HG03045 (cell line): Measurements from ENCODE around the gene PDZD2.

Source experiments
- ATAC-seq: cut with Tn5 transposase; IDR thresholded peaks from one replicate; pipeline ENCODE4 v1.9.1; 2021; ENCODE audit warnings: mild to moderate bottlenecking, moderate library complexity; ENCODE audit not compliant: unreplicated experiment

The PDZD2 gene

DNA sequence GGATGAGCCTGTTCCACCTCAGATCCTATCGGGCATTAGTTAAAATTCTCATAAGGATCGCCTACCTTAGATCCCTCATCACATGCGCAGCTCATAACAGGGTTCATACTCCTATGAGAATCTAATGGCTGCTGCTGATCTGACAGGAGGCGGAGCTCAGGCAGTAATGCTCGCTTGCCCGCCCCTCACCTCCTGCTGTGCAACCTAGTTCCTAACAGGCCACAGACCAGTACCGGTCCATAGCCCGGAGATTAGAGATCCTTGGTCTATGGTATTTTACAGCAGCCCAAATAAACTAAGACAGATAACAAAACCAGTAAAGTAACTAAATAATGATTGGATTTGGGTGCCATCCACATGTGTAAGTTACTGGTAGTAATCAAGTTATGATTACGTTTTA, 517.7 kb downstream of the PDZD2 start:
- no peak for ATAC-seq

- no peak for ATAC-seq
Observed at GRCh38 chr5:32157078-32157477, 518.1 kb downstream of the PDZD2 start.

DNA sequence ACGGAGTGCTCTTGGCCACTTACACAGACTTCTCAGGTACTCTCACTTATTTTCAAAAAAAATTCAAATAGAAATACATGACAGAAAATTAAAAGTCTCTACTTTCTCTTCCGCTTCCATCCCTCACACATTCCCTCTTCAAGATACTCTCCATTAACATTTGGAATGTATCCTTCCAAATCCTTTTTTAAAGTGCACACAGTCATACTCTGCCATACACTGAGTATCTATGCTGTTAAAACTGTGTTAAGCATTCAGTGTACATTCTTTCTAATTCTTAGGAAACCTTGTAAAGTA, 519.7 kb downstream of the PDZD2 start:
- no peak for ATAC-seq

GRCh38 chr5:32159328-32160072, 520.6 kb downstream of the PDZD2 start:
- no peak for ATAC-seq

- no peak for ATAC-seq
Observed at GRCh38 chr5:32160228-32160627, 521.3 kb downstream of the PDZD2 start.
